GM20431 (cell line): ENCODE measurements around the gene AP3D1.

ENCODE experiments used
- in situ Hi-C: fragments of 300-500 bp; cut with MseI, MboI; formaldehyde crosslinking; loops from one replicate; pipeline ENCODE4 v1.15.0; 2020; ENCODE audit warnings: low sequenced_read_pairs; ENCODE audit not compliant: unreplicated experiment

Gene AP3D1

GRCh38 chr19:2114821-2115220, 36.5 kb downstream of the AP3D1 start:
- in situ Hi-C loops, result no loop called here

- in situ Hi-C loops, result no loop called here
Observed at GRCh38 chr19:2114218-2114617, 37.1 kb downstream of the AP3D1 start.

GRCh38 chr19:2113439-2114211, 37.7 kb downstream of the AP3D1 start:
- in situ Hi-C loops, result no loop called here

- in situ Hi-C loops, result no loop called here
Observed at GRCh38 chr19:2112516-2113320, 38.6 kb downstream of the AP3D1 start.

- in situ Hi-C loops, result no loop called here
Observed at GRCh38 chr19:2111886-2112285, 39.5 kb downstream of the AP3D1 start.

GRCh38 chr19:2111425-2111824, 39.9 kb downstream of the AP3D1 start:
- in situ Hi-C loops, result no loop called here

- in situ Hi-C loops, result no loop called here
Observed at GRCh38 chr19:2110822-2111221, 40.5 kb downstream of the AP3D1 start.

GRCh38 chr19:2109046-2109864, 42.1 kb downstream of the AP3D1 start:
- in situ Hi-C loops, result no loop called here

- in situ Hi-C loops, result no loop called here
Observed at GRCh38 chr19:2108251-2109016, 42.9 kb downstream of the AP3D1 start.

GRCh38 chr19:2103045-2103707, 48.2 kb downstream of the AP3D1 start:
- in situ Hi-C loops, result no loop called here

GRCh38 chr19:2101417-2102335, 49.7 kb downstream of the AP3D1 start:
- in situ Hi-C loops, result no loop called here

GRCh38 chr19:2100719-2101061, 50.7 kb downstream of the AP3D1 start:
- in situ Hi-C loops, result no loop called here

- in situ Hi-C loops, result no loop called here
Observed at GRCh38 chr19:2099937-2100718, 51.2 kb downstream of the AP3D1 start.

- in situ Hi-C loops, result no loop called here
Observed at GRCh38 chr19:2099054-2099501, 52.3 kb downstream of the AP3D1 start.

GRCh38 chr19:2097886-2098327, 53.5 kb downstream of the AP3D1 start:
- in situ Hi-C loops, result no loop called here

GRCh38 chr19:2097203-2097885, 54.0 kb downstream of the AP3D1 start:
- in situ Hi-C loops, result no loop called here
